HEK293 (cell line): ENCODE data around the gene RRAGC.
"Not testable (repeated sequence)": the region's sequence is repeated elsewhere in the genome, so short reads cannot be mapped to it uniquely, and the experiment has no call there.

Experiments used
- CTCF ChIA-PET: fragments of 350-600 bp; formaldehyde crosslinking; extraction: SDS; loops from one replicate; lab custom pipeline; 2021; ENCODE audit warnings: antibody characterized with exemption; lab: Yijun Ruan, JAX
- POLR2A ChIA-PET: fragments of 300-600 bp; formaldehyde crosslinking; extraction: SDS; loops from one replicate; lab custom pipeline; 2020; ENCODE audit warnings: antibody characterized with exemption, inconsistent platforms; lab: Yijun Ruan, JAX
- H3K27ac ChIP-seq: fragments of 200-500 bp; sonication (Bioruptor generic); 2 replicates; pipeline ENCODE4 v1.5.1; 2014; ENCODE audit warnings: low read depth, low read length, control low read depth, inconsistent platforms; ENCODE audit errors: extremely low read depth
- H3K36me3 ChIP-seq, 2 experiments: fragments of 200-500 bp in 1 of 2; sonication (Bioruptor generic) in 1 of 2; 1 replicate in 1 of 2; 2 replicates in 1 of 2; pipeline ENCODE4 v1.5.1; 2014 to 2017; ENCODE audit warnings: inconsistent platforms in 2 of 2, low read length in 2 of 2; ENCODE audit not compliant: control insufficient read depth in 2 of 2, insufficient read depth in 1 of 2
- H3K4me1 ChIP-seq: fragments of 200-500 bp; sonication (Bioruptor generic); 2 replicates; pipeline ENCODE4 v1.5.1; 2014; ENCODE audit warnings: mild to moderate bottlenecking, low read length, inconsistent platforms; ENCODE audit not compliant: control insufficient read depth, insufficient read depth
- H3K4me3 ChIP-seq: 2 replicates; pipeline ENCODE4 v1.5.1; 2011; ENCODE audit warnings: low read depth, mild to moderate bottlenecking, control low read depth, low read length, moderate library complexity
- H3K9me3 ChIP-seq: fragments of 200-500 bp; sonication (Bioruptor generic); 2 replicates; pipeline ENCODE4 v1.5.1; 2014; ENCODE audit warnings: low read depth, low read length, inconsistent platforms; ENCODE audit not compliant: control insufficient read depth, insufficient read depth
- GLI2 ChIP-seq: fragments of 450-650 bp; formaldehyde crosslinking; IDR thresholded peaks from 2 replicates; pipeline ENCODE4; 2017; ENCODE audit warnings: missing biosample characterization, missing genetic modification characterization, low read depth, borderline replicate concordance
- HOXD13 ChIP-seq: sonication (generic); formaldehyde crosslinking; IDR thresholded peaks from 2 replicates; pipeline ENCODE4 v1.8.0; 2022; ENCODE audit warnings: missing genetic modification reagents, borderline replicate concordance
- TRIM28 ChIP-seq: IDR thresholded peaks from 2 replicates; pipeline ENCODE4 v1.6.1; 2011; ENCODE audit warnings: low read length, control low read depth, borderline replicate concordance
- ZBTB17 ChIP-seq: fragments of 450-650 bp; formaldehyde crosslinking; IDR thresholded peaks from 2 replicates; pipeline ENCODE4 v1.5.1; 2016; ENCODE audit warnings: missing biosample characterization, missing genetic modification characterization
- ZBTB48 ChIP-seq: fragments of 450-650 bp; formaldehyde crosslinking; IDR thresholded peaks from 2 replicates; pipeline ENCODE4 v1.5.1; 2016; ENCODE audit warnings: missing biosample characterization, missing genetic modification characterization
- ZEB2 ChIP-seq: fragments of 450-650 bp; formaldehyde crosslinking; IDR thresholded peaks from 2 replicates; pipeline ENCODE4 v1.5.1; 2016; ENCODE audit warnings: missing biosample characterization, missing genetic modification characterization
- ZNF2 ChIP-seq: fragments of 450-650 bp; formaldehyde crosslinking; IDR thresholded peaks from 2 replicates; pipeline ENCODE4 v1.5.1; 2016; ENCODE audit warnings: missing biosample characterization, missing genetic modification characterization
- ZNF391 ChIP-seq: fragments of 450-650 bp; formaldehyde crosslinking; IDR thresholded peaks from 2 replicates; pipeline ENCODE4 v1.5.1; 2016; ENCODE audit warnings: low read depth, missing biosample characterization, missing genetic modification characterization, borderline replicate concordance
- ZNF626 ChIP-seq: fragments of 450-650 bp; sonication (Bioruptor Pico); formaldehyde crosslinking; IDR thresholded peaks from 2 replicates; pipeline ENCODE4 v1.5.1; 2018; ENCODE audit warnings: missing biosample characterization, missing genetic modification characterization, inconsistent platforms
- ZNF654 ChIP-seq: fragments of 450-650 bp; formaldehyde crosslinking; IDR thresholded peaks from 2 replicates; pipeline ENCODE4 v1.5.1; 2016; ENCODE audit warnings: low read depth, missing biosample characterization, missing genetic modification characterization
- ZNF791 ChIP-seq: fragments of 450-650 bp; formaldehyde crosslinking; IDR thresholded peaks from 2 replicates; pipeline ENCODE4 v1.5.1; 2016; ENCODE audit warnings: missing biosample characterization, missing genetic modification characterization
- TF ChIP-seq, protein P1 (sequence below): fragments of 450-650 bp; formaldehyde crosslinking; IDR thresholded peaks from 2 replicates; pipeline ENCODE4 v1.5.1; 2016; ENCODE audit warnings: missing biosample characterization, missing genetic modification characterization, low read depth
- TF ChIP-seq, protein P2 (sequence below): fragments of 450-650 bp; formaldehyde crosslinking; IDR thresholded peaks from 2 replicates; pipeline ENCODE4 v1.5.1; 2016; ENCODE audit warnings: missing biosample characterization, missing genetic modification characterization
- TF ChIP-seq, protein P3 (sequence below): fragments of 450-650 bp; formaldehyde crosslinking; IDR thresholded peaks from 2 replicates; pipeline ENCODE4 v1.5.1; 2016; ENCODE audit warnings: missing biosample characterization, missing genetic modification characterization
- TF ChIP-seq, protein P4 (sequence below): fragments of 450-650 bp; formaldehyde crosslinking; IDR thresholded peaks from 2 replicates; pipeline ENCODE4 v1.5.1; 2017; ENCODE audit warnings: missing biosample characterization, missing genetic modification characterization
- TF ChIP-seq, protein P5 (sequence below): fragments of 450-650 bp; formaldehyde crosslinking; IDR thresholded peaks from 2 replicates; pipeline ENCODE4 v1.5.1; 2017; ENCODE audit warnings: missing biosample characterization, missing genetic modification characterization

RRAGC gene

DNA sequence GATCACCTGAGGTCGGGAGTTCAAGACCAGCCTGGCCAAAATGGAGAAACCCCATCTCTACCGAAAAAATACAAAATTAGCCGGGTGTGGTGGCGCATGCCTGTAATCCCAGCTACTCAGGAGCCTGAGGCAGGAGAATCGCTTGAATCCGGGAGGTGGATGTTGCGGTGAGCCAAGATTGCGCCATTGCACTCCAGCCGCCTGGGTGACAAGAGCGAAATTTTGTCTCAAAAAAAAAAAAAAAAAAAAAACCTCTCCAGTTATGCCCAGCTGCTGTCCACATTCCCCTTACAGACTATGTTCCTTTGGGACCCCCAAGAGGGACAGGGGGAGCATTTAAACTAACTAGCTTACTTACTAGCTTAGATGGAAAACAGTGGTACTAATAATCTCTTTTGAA is 23.3 kb downstream of the RRAGC start:
- ChIA-PET CTCF (interaction anchor here (1.9 kb wide), 1 partner anchor 809 kb away, joined by 6 read pairs; no protein-coding TSS in a partner anchor), POLR2A (interaction anchor here (0.6 to 2.0 kb wide), 2 partner anchors 190 to 843 kb away, joined by 3 to 5 read pairs; no protein-coding TSS in a partner anchor)
- H3K36me3 ChIP-seq = peaks cover 3 to 39% of the 10 kb centered on the region in 2 experiments; a peak in 2 of 3 replicates
- not testable (repeated sequence) for H3K27ac ChIP-seq, H3K4me3 ChIP-seq, H3K4me1 ChIP-seq, H3K9me3 ChIP-seq

DNA sequence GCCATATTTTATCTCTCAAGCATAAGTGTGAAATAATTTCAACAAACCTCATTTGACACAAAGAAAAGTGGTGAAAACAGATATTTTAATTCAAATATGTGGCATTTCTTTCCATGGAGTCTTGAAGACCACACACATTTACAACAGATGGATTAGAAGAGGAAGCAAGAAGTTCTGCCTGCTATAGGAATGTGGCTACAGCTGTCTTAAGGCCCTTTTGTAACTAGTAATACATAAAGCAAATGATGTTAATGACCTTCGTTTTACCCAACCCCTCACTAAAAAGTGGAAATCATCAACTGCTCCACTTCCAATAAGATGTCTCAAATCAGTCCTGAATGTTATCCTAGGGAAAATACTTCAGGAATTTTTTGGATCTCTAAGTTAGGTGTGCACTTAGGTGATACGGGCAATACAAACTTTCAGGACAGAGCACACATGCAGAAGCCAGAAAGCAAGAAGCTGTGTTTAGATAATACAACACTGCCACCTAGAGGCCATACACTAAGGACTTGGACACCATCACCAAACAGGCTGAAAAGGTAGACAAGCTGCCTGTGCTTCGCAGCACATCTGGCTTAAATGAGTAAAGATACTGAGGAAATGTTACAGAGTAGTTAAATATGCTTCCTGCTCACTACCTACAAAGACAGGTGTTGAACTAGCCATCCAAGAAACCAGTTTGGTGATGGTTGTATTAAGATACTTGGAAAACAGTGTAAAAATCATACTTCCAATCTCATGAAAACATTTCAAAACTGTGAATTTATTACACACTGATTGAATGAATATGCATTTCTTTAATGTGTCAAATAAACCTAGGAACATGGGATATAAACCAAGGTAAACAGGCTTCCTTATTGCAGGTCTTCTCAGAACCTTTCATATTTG is 24.4 kb downstream of the RRAGC start:
- TF ChIP-seq ZBTB17 (tag by site-specific recombination) (peak; percentile 46; the same call in 1 of the 2 replicates), ZEB2 (tag by site-specific recombination) (peak; percentile 56), TRIM28 (0 out of 2 replicates have a peak, but pooled peaks have one; percentile 15), ZNF2 (tag by site-specific recombination) (peak; percentile 62; the same call in 1 of the 2 replicates), GLI2 (no peak), ZNF391 (tag by site-specific recombination) (no peak), ZNF654 (tag by site-specific recombination) (peak; percentile 95), HOXD13 (no peak), ZNF626 (no peak)
- TF ChIP-seq, protein P1, sequence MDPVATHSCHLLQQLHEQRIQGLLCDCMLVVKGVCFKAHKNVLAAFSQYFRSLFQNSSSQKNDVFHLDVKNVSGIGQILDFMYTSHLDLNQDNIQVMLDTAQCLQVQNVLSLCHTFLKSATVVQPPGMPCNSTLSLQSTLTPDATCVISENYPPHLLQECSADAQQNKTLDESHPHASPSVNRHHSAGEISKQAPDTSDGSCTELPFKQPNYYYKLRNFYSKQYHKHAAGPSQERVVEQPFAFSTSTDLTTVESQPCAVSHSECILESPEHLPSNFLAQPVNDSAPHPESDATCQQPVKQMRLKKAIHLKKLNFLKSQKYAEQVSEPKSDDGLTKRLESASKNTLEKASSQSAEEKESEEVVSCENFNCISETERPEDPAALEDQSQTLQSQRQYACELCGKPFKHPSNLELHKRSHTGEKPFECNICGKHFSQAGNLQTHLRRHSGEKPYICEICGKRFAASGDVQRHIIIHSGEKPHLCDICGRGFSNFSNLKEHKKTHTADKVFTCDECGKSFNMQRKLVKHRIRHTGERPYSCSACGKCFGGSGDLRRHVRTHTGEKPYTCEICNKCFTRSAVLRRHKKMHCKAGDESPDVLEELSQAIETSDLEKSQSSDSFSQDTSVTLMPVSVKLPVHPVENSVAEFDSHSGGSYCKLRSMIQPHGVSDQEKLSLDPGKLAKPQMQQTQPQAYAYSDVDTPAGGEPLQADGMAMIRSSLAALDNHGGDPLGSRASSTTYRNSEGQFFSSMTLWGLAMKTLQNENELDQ = no peak
- TF ChIP-seq, protein P2, sequence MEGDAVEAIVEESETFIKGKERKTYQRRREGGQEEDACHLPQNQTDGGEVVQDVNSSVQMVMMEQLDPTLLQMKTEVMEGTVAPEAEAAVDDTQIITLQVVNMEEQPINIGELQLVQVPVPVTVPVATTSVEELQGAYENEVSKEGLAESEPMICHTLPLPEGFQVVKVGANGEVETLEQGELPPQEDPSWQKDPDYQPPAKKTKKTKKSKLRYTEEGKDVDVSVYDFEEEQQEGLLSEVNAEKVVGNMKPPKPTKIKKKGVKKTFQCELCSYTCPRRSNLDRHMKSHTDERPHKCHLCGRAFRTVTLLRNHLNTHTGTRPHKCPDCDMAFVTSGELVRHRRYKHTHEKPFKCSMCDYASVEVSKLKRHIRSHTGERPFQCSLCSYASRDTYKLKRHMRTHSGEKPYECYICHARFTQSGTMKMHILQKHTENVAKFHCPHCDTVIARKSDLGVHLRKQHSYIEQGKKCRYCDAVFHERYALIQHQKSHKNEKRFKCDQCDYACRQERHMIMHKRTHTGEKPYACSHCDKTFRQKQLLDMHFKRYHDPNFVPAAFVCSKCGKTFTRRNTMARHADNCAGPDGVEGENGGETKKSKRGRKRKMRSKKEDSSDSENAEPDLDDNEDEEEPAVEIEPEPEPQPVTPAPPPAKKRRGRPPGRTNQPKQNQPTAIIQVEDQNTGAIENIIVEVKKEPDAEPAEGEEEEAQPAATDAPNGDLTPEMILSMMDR (tag by site-specific recombination) = peak; percentile 73
- TF ChIP-seq, protein P3, sequence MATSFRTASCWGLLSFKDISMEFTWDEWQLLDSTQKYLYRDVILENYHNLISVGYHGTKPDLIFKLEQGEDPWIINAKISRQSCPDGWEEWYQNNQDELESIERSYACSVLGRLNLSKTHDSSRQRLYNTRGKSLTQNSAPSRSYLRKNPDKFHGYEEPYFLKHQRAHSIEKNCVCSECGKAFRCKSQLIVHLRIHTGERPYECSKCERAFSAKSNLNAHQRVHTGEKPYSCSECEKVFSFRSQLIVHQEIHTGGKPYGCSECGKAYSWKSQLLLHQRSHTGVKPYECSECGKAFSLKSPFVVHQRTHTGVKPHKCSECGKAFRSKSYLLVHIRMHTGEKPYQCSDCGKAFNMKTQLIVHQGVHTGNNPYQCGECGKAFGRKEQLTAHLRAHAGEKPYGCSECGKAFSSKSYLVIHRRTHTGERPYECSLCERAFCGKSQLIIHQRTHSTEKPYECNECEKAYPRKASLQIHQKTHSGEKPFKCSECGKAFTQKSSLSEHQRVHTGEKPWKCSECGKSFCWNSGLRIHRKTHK (tag by site-specific recombination) = no peak
- TF ChIP-seq, all 188 proteins: peak for 6
- CTCF ChIA-PET = interaction anchor here (0.5 to 2.2 kb wide), 29 partner anchors 9 to 975 kb away, joined by 3 to 14 read pairs (median 4); partner anchors contain the start of gene MTF1
- POLR2A ChIA-PET = interaction anchor here (0.7 to 2.0 kb wide), 2 partner anchors 808 to 842 kb away, joined by 3 to 5 read pairs; no protein-coding TSS in a partner anchor
- Histone ChIP-seq H3K27ac (no peak overlapping the region), H3K4me3 (no peak overlapping the region), H3K4me1 (no peaks in the 10 kb centered on the region), H3K36me3 (peaks cover 0 to 32% of the 10 kb centered on the region in 2 experiments; a peak in 1 of 3 replicates), H3K9me3 (no peaks in the 10 kb centered on the region)

DNA sequence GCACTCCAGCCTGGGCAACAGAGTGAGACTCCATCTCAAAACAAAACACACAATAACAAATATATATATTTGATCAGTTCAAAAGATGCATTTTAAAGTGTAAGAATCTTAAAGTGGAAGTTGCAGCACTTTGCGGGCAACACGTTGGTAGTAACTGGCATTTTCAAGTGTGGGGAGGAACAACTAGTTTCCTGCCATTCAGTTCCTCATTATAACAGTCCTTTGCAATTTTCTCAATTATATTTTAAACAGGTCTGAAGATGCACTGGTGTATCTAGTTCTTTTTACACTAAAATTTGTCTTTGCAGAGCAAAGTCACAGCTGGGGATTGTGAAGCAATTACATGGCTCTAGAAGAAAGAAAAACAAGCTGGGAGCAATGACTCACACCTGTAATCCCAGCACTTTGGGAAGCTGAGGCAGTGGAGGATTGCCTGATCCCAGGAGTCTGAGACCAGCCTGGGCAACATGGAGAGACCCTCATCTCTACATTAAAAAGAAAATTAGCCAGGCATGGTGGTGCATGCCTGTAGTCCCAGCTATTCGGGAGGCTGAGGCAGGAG is 25.3 kb downstream of the RRAGC start:
- CTCF ChIA-PET = interaction anchor here (0.5 to 2.2 kb wide), 16 partner anchors 8 to 975 kb away, joined by 3 to 14 read pairs (median 4); partner anchors contain the start of gene MTF1
- Histone ChIP-seq H3K4me3 (no peak overlapping the region), H3K27ac (no peak overlapping the region), H3K9me3 (no peaks in the 10 kb centered on the region)
- TF ChIP-seq, protein P4, sequence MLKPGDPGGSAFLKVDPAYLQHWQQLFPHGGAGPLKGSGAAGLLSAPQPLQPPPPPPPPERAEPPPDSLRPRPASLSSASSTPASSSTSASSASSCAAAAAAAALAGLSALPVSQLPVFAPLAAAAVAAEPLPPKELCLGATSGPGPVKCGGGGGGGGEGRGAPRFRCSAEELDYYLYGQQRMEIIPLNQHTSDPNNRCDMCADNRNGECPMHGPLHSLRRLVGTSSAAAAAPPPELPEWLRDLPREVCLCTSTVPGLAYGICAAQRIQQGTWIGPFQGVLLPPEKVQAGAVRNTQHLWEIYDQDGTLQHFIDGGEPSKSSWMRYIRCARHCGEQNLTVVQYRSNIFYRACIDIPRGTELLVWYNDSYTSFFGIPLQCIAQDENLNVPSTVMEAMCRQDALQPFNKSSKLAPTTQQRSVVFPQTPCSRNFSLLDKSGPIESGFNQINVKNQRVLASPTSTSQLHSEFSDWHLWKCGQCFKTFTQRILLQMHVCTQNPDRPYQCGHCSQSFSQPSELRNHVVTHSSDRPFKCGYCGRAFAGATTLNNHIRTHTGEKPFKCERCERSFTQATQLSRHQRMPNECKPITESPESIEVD = no peak
- TF ChIP-seq, protein P5, sequence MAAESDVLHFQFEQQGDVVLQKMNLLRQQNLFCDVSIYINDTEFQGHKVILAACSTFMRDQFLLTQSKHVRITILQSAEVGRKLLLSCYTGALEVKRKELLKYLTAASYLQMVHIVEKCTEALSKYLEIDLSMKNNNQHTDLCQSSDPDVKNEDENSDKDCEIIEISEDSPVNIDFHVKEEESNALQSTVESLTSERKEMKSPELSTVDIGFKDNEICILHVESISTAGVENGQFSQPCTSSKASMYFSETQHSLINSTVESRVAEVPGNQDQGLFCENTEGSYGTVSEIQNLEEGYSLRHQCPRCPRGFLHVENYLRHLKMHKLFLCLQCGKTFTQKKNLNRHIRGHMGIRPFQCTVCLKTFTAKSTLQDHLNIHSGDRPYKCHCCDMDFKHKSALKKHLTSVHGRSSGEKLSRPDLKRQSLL (tag by site-specific recombination) = peak; percentile 51; the same call in 1 of the 2 replicates
- TF ChIP-seq ZBTB48 (tag by site-specific recombination) = 0 out of 2 replicates have a peak, but pooled peaks have one; percentile 24
- TF ChIP-seq ZNF791 (tag by site-specific recombination) = no peak
- TF ChIP-seq, all 188 proteins: peak for 2
- POLR2A ChIA-PET = no interaction called here
- peaks cover 0 to 23% of the 10 kb centered on the region in 2 experiments; a peak in 1 of 3 replicates for H3K36me3 ChIP-seq
- H3K4me1 ChIP-seq = no peaks in the 10 kb centered on the region
